Ammon's horn (tissue), 1 donor: ENCODE data around the gene ACTR2.

Source experiments
- DNase-seq: peaks from one replicate; pipeline ENCODE4 v3.0.0-alpha.2; 2016; ENCODE audit warnings: low spot score

ACTR2 gene

DNA sequence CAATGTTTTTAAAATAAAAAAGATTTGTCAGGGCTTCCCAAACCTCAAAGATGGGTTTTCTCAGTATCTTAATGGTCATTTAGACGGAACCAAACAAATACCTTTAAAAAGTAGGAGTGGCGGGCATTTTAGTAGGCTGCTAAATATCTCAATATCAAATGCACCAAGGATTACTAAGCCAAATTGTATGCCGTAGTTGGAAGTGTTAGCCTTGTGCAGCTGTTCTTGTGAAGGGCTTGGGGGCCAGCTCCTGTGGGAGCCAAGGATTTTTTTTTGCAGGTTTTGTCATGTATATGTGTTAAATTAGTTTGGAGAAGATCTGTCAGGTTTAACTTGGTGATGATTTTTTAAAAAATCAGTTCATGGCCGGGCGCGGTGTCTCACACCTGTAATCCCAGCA, 52.1 kb downstream of the ACTR2 start:
- DNase-seq: no peak

DNA sequence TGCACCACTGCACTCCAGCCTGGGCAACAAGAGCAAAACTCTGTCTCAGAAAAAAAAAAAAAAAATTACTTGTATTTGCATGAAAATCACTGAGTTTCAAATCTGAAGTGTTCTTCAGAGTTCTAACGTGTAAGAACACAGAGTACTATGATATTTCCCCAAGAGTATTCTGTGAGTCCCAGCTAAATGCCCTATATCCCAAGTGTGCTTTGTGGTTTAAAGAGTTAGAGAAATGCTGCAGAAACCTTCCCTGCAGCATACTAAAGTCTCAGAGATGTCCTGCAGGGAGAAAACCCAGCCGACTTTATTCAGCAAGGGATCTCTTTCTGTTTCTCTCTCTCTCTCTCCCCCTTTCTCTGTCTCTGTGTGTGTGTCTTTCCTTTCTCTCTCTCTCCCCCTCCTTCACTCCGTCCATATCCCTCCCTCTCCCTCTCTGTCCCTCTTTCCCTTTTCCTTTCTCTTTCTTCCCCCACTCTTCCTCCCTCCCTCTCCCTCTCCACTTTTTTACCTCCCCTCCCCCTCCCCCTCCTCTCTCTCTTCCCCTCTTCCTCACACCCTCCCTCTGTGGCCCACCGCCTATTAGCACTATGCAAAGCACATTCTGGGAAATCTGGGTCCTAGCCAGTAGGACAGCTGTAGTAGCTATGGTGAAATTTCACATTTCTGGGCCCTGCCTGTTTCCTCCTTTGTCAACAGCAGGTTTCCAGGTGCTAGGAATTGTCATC, 54.2 kb downstream of the ACTR2 start:
- DNase-seq: no peak

DNA sequence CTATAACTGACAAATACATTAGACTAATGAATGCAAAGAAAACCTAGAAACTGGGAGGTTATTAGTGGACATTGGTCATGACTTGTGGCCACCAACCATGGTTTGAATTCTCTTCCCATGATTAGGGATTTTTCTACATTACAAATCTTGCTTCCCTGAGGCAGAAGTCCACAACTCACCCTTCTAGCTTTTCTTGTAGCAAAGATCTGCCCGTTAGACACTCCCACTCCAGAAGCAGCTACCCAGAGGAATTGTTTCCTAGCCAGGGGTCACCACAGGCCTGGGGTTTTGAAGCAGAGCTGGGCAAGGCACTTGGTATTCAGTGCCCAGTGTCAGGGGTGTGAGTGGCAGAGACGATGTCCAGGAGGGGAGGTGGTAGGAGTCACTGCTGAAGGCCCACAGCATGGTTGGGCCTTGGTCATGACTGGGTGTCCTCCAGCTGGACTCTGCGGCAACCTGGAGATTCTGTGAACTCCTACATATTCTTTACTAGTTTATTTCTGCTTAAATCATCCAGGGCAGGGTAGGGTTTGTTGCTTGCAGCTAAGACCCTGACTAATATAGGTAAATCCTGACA, 54.9 kb downstream of the ACTR2 start:
- no peak for DNase-seq

DNA sequence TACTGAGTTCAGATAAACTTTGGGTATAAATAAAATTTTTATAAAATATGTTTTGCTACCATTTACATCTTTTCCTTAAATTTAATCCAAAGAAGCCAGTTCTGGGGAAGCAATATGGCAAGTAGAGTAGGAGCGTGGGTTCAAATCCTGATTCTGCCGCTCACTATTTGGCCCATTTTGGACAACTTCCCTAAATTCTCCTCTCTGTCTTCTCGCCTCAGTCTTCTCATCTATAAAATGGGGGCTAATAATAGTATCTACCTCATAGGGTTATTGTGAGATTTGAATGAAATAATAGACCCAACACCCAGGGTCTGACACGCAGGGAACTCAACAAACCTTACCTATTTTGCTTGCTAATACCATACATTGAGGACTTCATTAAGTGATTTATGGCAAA, 59.7 kb downstream of the ACTR2 start:
- no peak for DNase-seq

DNA sequence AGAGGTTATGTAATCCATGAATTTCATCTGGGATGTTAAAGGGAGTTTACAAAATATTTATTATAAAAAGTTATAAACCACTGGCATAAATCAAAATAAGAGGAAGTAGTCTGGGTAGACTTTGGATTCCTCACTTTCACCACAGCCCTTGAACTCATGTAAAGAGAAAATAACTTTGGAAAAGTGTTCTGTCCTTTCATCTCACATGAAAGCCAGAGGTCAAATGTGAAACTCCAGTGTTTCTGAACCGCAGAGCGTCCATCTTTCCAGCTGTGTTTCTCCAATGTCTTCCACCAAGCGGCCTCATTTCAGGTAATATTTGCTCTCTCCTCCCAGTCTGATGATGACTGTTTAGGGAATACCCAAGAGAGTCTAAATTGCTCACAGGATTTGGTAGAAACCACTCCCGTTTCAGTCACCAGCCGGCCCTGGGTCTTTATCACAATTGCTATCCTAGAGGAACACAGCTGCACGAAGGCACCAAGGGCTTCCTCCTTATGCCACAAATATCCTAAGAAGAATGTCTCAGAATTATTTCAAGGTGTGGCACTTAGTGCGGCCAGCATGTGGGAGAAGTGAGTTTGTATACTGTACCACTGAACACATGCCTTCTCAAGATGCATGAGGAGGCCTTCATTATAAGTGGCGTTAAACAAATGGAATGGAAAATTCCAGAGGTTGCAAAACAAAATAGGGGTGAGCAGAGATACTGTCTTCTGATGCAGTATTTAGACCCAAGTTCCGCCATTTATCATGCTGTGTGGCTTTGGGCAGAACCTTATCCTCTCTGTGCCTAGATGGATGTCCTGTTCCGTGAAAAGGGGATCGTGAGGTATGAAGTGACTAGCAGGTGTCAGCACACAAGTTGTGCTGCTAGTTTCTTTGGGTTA, 63.8 kb downstream of the ACTR2 start:
- DNase-seq: no peak

DNA sequence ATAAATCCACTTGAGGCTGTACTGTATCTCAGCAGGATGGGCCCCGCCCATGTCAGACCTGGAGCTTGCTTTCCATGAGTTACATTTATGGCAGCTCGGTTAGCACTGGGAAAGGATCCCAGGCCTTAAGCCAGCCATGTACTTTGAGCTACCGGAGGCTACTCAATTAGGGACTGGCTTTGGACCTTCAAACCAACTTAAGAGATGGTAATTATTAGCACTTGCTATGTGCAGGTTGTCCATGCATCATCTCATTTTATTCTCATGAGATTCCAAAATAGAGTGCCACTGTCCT, 64.4 kb downstream of the ACTR2 start:
- DNase-seq: no peak

DNA sequence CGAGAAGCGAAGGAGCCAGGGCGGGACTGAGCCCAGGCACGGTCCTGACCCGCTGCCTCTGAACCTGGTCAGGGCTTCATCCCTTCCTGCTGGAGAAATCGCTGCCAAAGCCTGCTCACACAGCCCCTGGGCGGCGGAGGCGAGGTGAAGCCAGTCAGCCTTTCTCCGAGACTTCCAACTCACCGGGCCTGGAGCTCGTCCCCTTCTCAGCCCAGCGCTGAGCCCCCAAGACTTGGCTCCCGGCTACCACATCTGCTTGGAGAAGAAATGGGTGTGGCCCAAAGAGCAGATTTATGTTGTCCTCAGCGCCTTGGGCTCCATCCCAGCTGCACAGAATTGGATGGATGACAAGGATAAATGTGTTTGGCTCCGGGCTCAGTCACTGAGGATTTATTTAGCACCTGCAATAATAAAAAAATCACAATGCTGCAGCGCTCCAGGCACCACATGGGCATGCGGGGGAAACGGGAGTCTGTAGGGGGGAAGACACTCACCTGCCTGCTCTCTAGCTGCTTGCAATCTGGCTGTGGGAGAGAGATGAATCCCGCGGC, 64.9 kb downstream of the ACTR2 start:
- no peak for DNase-seq

DNA sequence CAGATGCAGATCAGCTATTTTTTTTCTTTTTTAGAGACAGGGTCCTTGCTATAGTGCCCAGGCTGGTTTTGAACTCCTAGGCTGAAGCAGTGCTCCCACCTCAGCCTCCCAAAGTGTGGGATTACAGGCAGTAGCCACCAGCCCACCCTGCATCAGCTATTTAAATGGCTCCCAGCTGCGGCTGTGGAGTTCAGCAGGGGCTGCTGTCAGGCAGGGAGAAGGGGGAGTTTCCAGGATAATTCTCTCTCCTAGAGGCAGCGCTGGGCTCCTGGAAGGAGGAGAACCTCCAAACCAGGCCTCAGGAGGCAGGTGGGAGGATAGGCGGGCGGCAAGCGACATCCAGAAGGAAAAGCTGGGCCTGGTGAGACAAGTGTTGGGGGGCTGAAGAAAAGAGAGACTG, 65.7 kb downstream of the ACTR2 start:
- DNase-seq: no peak

DNA sequence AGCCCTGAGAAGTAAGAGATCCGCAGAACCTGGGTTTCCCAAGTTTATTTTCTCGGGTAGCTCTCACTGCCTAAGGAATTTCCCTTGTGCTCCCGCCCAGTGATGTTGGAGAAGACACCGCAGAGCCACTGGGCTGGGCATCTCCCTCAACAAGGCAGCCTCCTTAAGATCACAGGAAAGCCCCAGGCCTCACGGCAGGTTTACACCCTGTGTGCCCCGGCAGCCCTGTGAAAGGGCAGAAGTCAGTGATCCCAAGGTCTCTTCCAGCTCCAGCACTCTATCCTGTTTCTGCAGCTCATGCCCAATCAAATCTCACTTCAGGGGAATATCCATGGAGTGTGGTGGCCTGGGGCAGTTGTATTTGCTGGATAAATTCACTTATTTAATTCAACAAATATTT, 66.5 kb downstream of the ACTR2 start:
- no peak for DNase-seq

DNA sequence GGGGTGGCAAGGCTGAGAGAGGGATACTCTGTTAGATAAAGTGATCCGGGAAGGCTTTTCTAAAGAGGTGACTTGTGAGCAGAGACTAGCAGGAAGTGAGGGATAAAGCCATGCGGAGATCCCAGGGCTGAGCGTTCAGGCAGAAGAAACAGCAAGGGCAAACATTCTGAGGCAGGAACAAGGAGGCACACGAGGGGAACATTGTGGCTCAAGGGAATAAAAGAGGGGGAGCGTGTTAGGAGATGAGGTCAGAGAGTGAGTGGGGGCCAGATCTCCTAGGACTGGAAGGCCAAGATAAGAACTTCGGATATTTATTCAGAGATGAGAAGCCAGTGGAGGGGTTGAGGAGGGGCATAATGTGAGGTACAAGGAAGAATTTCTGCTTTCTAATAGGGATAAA, 67.1 kb downstream of the ACTR2 start:
- no peak for DNase-seq

DNA sequence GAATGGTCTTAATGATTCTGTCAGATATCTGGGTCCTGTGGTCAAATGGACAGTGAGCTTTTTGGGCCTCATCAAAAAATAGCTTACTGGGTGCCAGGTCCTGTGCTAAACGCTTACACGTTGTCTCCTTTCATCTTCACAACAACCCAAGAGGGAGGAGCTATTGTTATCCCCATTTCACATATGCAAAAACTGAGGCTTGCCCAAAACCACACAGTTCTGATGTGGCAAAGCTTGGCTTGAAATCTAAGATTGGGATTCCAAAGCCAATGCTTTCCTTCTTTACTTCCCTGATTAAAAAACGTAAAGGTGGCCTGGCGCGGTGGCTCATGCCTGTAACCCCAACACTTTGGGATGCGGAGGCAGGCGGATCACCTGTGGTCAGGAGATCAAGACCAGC, 69.3 kb downstream of the ACTR2 start:
- no peak for DNase-seq

DNA sequence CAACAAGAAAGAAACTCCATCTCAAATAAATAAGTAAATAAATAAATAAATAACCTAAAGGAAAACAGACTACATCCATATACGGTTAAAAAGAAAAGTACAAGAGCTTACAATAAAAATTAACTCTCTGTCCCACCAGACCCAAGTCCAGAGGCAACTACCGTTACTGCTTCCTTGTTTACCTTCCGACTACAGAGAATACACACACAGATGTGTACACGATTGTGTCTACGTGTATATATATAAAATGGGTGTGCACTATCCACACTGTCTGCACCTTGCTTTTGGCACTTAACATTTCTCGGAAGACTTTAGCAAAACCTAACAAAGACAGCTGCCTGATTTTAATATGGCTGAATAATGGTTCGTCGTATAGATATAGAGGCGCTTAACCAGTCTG, 69.9 kb downstream of the ACTR2 start:
- DNase-seq: no peak

DNA sequence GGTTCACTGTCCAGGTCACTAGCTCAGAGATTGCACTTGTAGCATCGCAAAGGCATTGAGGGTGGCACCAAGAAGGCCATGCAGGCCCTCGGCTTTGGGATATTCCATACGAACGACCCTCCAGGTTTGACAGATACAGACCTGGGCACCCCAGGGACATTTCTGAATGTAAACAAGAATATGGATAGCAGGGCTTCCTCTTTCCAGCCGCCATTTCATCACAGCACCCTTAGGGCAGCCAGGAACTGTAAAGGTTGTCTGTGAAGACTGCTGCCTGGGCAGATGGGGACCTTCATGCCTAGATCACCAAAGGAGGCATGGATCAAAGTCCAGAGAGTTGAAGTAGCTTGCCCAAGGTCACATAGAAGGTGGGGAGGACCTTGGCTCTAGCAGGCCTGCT, 70.5 kb downstream of the ACTR2 start:
- no peak for DNase-seq

DNA sequence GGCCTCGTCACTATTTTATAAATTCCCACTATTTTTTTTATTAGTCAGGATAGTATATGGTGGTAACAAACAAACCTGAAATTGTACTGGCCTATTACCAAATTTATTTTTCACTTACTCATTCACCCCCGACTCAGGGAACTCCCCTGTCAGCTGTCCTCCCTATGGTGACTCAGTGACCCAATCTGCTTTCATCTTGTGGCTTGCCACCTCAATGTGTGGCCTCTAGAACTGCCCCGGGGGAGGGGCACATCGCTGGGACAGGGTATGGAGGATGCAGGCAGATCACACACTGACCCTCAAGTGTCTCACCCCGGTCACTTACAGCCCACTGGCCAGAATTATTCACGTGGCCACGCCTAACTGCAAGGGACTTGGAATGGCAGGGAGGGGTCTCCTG, 71.6 kb downstream of the ACTR2 start:
- no peak for DNase-seq

DNA sequence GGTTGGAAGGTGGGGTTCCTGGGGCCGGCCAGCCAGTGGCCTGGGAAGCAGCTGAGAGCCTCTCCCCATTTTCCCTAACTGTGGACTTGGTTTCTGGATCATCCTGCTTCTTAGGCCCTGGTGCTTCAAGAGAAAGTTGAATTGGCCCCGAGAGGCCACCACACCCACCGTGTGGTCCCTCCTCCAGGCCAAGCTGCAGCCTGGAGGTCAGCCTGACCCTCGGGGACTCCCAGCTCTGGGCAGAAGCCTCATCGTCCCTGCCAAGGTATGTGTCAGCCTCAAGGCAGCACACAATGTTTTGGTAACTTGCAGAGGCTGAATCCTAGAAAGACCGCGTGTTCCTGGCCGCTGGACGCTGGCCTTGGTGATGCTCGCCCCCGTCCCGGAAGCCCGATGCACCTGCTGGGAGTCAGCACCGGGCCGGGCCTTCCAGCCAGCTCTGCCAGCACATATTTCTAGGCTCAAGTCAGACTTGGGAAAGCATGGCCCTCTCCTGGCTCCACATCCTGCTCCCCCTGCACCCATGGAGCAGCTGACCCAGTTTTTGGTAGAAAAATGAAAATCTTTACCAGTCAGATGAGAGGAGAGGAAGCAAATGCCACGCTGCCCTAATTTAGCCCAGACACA, 72.6 kb downstream of the ACTR2 start:
- DNase-seq: peak; percentile 39

DNA sequence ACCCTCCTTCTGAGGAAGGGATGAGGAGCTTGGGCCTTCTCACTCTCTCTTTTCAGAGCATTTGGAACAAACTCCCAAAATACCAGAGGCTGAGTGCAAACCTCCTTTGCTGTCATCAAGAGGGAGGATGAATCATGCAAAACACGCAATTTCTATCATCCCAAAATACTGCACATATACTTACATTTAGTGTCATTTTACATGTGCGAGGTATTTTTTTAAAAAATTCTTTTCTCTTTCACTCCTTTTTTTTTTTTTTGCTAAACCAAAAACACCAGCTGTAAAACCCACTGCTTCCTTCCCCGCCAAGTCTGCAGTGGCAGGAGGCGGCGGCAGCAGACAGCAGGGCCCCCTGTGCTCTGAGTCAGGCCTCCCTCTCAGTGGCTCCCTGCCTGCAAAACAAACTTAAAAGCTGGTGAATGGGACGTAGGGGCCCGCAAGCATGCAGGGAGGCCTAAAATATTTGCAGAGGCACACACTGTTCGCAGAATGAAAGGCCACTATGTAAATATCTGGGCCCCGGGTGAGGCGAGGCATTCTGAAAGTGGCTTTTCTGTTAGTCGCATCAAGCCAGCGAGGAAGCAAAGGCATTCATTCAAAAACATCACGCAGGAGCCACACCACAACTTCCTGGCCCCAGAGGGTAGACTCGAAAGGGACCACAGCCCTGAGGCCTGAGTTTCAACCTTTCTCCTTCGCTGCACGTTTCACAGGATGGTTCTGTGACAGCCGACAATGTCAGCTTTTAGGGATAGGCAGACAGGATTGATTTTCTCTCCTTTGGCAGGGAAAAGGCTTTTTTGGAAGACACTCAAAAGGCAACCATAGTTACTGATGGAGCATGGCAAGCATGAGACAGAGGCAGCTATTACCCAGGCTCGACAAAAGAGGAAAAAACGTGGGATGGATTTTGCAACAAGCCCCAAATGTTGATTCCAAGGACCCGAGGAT, 73.4 kb downstream of the ACTR2 start:
- peak; percentile 82 for DNase-seq

DNA sequence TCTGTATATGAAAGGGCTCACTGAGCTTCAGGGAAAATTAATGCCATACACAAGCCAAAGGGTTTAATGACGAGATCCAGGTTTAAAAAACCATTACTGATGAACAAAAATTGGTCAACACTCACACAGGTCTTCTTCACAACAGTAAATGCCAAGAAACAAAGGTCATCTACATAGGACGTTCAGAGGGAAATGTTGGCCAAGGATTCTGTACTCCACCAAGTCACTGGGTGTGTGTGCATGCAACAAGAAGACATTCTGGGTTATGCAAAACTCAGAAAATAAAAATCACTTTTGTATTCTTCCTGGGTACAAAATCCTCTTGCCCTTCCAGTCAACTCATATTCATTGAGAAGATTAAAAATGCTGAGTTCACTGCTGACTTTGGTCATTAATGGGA, 78.3 kb downstream of the ACTR2 start:
- no peak for DNase-seq

DNA sequence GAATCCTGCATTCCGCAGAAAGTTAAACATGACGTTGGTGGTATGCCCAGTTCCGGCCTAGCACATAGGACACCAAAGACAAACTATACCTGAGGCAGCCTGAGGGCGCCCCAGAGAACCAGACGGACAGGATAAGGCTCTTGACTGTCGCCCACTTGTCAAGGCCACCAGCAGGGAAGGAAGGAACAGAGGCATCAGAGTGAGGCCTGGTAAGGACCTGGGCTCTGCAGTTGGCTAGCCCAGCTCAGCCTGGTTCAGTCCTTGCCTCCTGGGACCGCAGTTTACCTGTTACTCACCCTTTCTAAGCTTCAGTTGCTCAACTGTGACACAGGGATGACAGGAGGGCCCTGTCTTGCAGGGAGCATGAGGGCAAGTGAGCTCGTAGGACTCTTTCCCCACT, 82.1 kb downstream of the ACTR2 start:
- no peak for DNase-seq

DNA sequence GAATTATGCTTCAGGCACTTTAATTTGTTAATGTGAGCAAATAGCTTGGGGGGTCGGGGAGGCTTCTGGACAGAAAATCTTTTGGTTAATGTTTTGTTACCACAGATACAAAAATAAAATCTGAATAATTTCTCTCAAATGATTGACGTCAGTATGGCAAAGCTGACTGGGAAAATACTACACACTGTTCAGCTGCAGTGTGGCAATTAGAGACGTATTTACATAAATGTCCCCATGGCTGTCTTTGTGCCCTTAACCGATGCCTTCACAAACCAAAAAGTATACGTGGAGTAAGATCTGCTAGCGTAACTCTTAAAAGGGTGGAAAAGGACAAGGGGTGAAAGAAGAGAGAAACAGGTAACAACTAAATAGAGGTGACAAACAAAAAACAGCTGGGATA, 83.4 kb downstream of the ACTR2 start:
- no peak for DNase-seq

DNA sequence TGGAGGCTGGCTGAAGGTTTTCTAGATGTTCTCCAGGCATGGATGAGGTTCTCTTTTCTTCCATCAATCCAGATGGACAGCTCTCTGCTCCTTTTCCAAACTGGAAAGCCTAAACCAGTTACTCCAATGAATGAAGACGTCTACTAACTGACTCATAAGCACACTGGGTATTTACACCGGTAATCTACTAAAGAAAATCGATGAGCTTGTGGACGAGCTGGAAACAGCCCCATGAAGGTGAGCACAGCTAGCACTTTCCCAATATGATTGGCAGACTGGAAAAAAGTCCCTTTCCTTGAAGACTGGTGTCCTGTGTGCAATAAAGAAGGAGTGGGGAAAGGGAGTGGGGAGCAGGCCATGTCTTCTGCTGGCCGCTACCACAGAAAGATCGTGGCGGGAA, 84.0 kb downstream of the ACTR2 start:
- DNase-seq: no peak

DNA sequence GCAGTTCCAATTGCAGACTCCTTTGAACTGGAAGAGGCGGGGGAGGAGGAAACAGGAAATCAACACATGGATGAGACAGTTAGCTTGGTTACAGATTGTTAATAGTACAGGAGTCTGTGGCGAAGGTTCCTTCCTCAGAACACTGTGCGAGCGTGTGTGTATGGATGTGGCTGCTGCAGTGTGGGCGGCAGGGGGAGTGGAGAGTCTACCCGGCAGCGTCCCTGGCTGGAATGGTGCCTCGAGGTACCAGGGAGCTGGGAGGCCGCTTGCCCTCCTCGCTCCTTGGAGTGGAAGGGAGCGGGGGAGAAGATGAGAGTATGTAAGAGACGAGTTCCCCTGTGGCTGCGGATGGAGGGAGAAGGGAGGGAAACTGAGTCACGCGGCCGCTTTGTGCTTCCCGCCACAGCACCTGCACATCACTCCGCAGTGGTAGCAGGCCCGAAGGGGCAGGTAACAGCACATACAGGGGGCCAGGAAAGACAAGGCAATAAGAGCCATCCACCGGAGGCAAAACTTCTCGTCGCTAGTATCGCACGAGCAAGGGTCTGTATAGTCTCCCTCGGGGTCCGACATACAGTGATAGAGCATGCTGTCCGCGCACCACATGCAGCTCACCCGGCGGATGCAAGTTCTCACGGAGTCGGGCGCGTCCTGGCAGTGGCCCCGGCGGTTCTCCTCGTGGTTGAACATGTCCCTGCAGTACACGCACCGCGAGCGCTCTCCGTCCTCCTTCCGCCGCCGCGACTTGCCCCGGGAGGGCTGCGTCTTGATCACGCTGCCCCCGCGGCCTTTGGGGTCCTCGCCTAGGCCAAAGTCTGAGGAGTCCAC, 85.7 kb downstream of the ACTR2 start:
- peak; percentile 23 for DNase-seq
